ENCODE results near the gene SYNM. TPM values are rescaled to one million over a fixed set of nuclear protein-coding genes. Genes with fewer than 3 reads are reported as not detected.
A peak's percentile ranks its signal among the peaks of the same experiment; 100 is the strongest.

Gene SYNM
- polyA plus RNA-seq, 10 donors = 24.1 to 83.1 (median 64.2) TPM

DNA sequence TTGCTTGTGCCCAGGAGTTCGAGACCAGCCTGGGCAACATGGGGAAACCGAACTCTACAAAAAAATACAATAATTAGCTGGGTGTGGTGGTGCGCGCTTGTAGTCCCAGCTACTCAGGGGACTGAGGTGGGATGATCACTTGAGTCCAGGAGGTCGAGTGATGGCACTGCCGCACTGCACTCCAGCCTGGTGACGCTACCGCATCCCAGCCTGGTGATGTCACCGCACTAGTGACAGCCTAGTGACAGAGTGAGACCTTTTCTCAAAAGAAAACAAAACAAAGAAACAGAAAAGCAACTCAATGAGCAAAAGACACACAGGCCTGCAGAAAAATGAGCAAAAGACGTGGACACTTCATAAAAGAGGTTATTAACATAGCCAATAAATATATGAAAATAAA lies 19.9 kb upstream of the SYNM start:
- no peak for DNase-seq

DNA sequence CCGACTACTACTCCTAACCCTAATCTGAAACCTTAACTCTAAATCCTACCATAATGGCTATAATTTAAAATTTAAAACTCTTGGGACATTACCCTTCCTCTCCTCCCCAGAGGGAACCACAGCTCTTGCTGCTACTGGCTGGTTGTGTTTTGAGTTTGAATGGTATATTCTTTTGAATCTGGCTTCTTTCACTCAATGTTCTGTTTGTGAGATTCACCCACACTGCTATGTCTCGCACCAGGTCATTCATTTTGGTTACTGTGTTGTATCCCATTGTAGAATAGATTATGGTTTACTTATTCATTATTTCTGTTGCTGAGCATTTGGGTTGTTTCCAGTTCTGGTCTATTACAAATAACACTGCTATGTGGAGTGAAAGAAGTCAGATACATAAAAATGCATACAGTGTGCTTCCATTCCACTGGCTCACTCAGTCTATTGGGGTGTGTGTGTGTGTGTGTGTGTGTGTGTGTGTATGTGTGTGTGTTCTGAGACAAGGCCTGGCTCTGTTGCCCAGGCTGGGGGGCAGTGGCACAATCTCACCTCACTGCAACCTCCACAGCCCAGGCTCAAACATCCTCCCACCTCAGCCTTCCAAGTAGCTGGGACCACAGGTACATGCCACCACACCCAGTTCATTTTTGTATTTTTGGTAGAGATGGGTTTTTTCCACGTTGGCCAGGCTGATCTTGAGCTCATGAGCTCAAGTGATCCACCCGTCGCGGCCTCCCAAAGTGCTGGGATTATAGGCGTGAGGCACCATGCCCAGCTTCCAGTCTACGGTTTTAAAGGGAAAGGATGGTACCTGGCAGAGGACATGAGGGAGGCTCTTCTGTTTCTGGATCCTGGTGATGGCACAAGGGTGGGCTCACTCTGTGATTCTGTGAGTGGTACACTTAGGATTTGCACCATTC lies 19.2 kb upstream of the SYNM start:
- peak in 1 of 3 donors; percentile 43 for DNase-seq

DNA sequence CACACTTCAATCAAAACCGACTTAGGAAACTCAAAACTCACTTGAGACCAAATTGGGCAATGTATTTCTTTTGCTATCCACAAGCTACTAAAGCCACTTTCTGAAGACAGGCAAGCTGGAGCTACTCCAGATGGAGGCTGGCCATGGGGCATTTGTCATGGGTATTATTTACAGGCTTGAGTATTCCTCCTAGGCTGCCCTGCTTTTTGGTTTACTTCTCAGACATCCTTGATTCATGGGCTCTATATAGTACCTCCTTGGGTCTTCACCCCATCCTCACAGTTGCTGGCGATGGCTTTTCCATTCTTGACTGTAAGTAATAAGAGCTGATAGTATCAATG lies 18.6 kb upstream of the SYNM start:
- no peak for DNase-seq

DNA sequence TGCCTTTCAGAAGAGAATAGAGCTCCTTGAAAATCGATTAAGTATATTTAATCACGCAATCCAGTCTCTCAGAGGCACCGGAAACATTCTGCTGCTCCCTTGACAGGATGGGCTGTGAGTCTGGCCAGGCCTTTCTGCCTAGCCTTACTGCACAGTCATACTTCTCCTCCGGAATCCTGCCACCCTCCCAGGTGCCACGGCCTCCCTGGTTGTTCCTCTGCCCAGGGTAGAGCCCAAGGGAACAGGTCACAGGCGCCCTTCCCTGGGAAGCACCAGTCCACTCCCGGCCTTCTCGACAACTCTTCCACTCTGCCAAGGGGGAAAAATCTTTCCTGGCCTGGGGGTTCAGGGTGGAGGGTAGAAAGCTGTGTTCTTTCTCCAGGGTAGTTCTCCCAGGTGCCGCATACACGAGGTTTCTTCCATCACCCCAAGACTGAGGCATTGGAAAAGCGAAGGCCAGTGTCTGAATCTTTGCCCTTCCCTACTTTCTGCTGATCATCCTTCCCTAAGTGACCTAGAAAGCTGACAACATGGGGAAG lies 17.4 kb upstream of the SYNM start:
- DNase-seq = no peak

DNA sequence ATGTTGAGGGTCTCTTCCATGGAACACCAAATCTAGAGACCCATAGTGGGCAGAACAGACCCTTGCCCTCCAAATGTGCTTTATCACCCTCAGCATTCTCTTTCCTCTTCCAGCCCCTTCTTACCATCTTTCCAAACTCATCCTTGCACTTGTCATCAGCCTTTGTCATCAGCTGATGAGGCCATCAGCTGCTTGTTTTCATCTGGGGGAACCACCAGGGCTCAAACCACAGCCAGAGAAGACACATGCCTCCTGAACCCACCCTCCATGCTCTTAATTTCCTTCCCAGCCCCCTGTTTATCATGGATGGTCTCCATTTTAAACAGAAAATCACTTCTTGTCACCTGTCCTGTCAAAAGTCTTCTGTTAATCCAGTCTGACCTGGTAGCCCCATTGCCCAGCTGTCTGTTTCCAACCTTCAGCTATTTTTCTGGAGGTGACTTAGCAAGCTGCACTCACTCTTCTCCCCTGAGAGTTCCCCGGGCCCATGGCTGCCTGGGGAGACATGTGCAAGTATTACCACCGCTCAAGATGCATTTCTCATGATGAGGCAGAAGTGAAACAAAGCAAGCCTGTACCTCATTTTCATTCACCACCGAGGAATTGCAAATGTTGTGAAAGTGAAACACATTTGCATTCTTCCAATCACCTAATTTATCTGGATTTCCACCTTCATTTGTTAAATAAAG lies 14.7 kb upstream of the SYNM start:
- DNase-seq = no peak

DNA sequence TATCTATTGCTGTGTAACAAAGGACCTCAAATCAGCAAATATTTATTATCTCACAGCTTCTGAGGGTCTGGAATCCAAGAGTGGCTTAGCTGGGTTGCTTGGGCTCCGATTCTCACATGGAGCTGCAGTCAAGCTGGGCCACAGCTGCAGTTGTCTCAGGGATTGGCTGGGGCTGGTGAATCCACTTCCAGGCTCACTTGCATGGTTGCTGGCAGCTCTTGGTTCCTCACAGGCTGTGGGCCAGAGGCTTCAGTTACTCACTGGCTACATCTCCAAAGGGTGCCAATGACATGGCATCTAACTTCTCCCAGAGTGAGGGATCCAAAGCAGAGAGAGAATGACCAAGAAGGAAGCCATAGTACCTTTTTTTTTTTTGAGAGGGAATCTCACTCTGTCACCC lies 13.9 kb upstream of the SYNM start:
- no peak for DNase-seq

DNA sequence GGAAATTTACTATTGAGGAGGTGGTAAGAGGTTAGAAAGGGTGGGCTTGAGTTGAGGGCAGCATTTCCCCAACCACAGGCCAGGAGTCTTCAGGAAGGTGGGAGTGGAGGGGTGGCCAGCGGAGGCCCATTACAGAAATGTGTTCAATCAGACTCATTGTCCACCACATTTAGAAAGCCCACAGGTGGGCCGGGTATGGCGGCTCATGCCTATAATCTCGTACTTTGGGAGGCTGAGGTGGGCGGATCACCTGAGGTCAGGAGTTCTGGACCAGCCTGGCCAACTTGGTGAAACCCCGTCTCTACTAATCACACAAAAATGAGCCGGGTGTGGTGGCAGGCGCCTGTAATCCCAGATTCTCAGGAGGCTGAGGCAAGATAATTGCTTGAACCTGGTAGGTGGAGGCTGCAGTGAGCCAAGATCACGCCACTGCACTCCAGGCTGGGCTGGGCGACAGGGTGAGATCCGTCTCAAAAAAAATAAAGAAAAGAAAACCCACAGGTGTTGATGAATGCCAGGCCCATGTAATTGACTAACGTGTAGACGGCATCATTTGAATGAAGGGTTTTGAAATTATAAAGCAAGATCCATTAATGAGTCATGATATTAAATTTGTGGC lies 12.2 kb upstream of the SYNM start:
- DNase-seq = no peak

DNA sequence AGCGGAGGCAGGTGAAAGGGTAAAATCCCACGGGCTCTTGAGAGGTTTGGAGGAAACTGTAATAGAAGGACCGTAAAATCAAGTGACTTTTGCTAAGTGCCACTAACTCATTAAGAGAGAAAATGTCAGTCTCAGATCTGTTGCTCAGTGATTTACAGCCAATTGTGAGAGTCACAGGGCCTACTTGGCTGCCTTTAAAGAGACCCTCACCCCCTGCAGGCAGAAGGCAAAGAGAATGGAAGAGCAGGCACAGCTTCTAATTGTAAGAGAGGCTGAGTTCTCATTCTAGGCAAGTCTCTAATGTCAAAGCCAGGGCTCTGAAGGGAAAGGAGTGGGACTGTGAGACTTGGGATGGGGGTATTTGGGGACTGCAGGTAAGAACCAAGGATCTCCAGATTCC lies 9.3 kb upstream of the SYNM start:
- DNase-seq = no peak

DNA sequence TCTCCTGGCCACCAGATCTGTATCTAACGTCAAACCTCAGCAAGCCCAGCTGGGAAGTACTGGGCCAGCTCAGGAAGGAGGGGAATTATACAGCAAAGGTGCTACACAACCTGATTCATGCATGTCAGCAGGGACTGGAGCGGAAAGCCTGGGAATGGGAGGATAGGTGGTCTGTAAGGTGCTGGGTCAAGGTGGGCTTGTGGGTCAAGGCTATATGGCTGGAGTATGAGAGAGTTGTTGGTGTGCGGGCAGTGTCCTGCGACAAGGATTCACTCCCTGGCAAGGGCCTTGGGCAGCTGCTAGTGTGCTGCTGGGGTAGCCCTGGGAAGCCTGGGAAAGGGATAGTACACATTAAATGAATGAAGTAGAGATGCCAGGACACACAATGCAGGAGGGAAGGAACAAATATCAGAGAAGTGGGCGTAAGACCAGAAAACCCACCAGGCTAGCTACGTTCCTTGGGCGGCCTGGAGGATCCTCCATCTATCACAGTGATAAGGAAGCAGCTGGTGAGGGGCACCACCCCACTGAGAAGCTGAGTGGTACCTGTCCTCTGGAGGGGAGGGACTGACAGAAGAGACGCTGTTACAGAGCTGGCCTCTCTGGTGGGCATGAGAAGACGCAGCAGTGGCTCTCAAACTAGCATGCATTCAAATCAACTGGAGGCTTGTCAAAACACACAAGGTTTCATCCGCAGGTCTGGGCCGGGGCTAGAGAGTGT lies 8.5 kb upstream of the SYNM start:
- DNase-seq = no peak

DNA sequence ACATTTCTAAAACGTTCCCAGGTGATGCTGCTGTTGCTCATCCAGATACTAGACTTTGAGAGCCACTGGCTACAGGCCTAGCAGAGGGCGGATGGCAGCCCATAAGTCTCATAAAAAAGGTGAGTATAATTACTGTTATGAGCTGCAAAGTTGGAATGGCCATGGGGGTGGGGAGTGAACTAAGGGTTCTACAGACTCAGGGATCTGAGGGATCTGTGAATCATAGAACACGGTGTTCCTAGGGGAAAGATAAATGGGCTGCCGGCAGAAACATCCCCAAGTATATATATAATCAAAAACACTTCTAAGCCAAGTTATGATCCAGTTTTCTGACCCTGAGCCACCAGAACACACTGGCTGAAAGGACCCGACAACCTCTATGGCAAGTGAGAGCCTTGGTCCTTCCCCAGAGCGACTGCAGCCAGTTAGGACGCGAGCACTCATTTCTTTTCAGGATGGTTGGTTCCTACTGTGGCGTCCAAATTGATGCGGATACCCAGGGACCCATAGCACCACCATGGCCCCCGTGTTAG lies 7.9 kb upstream of the SYNM start:
- no peak for DNase-seq

DNA sequence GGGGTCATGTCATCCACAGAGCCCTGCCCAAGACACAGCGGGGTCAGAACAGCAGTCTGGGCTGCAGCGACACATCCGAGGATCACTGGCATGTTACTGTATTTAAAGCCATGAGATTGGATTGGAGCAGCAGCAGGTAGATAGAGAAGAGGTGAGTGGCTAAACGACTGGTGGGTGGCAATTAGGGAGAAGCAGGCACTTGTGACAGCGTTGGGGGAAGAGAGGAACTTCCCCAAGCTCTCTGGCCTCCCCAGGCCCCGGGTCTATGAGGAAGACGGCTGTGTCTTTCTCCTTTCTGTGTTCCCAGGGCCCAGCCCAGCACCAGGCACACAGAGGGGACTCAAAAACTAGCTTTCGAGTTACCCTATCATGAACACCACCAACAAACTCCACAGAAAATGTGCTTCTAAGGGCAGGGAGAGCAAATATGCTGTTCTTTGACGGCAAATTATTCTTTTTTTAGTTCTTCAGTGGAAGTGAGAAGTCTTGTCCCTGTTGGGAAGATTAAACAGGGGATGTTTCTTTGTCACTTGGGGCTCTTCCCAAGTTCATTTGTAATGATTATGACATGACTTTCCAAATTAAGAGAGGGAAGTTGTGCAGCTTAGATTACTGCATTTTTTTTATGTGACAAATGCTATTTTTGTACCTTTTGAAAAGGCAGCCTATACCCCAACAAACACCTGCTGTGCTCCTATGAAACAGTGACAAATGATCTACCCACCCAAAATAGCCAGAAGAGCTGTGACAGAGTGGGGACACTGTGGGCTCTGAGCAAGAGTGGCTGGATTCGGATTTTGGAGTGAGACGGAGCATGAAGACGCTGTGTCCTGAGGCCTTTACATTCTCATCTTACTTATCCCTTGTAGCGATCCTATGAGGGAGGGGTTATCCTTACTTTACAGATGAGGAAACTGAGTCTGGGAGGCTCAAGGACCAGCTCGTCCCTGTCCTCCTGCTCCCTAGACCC lies 7.2 kb upstream of the SYNM start:
- DNase-seq = no peak

DNA sequence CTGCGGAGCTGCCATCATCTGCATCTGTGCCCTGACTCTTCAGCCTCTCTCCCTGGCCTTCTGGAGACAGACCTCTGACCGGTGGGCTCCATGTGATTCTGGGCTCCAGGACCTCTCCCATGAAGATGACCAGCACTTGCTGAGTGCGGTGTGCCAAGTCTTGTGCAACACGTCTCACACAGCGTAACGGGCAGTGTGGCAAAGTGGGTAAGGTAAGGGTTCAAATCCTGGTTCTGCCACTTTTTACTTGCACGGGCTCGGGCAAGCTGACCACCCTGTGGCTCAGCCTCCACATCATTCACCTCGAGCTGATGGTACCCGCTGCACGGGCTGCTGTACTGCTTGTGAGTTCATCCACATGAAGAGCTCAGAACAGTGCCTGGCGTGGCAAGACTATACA lies 6.5 kb upstream of the SYNM start:
- DNase-seq = no peak

DNA sequence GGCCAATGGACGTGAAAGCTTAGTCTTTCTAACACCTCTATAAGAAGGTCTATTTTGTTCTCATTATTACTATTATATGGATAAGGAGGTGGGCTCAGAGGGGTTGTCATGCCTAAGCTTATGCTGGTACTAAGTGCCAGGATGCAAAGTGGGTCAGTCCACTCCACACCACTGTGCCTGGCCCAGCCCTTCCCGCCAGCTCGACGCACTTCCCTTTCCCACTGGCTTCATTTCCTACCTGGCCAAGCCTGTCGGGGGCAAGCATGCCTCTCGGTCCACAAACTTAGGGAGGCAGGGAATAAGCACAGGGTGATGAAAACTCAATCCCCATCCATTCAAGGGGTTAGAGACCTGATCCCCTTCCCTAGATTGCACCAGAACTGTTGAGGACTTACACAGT lies 5.9 kb upstream of the SYNM start:
- DNase-seq = no peak

DNA sequence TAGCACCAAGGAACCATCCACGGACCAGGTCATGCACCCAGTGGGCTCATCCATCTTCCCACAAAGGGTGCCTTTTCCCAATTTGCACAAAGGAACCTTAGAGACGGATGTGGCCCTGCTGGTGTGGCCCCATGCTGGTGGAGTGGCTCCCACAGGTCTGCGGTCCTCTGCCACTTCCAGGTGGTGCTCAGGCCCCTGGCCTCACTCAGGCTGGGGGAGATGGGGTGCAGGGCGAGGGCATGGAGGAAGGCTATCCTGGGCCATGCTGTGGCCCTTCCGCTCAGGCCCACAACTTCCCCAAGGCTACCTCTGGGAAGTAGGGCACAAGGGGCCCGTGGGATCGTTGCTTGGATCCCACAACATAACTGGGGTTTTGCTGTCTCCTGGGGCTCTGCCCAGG lies 5.2 kb upstream of the SYNM start:
- DNase-seq = no peak

DNA sequence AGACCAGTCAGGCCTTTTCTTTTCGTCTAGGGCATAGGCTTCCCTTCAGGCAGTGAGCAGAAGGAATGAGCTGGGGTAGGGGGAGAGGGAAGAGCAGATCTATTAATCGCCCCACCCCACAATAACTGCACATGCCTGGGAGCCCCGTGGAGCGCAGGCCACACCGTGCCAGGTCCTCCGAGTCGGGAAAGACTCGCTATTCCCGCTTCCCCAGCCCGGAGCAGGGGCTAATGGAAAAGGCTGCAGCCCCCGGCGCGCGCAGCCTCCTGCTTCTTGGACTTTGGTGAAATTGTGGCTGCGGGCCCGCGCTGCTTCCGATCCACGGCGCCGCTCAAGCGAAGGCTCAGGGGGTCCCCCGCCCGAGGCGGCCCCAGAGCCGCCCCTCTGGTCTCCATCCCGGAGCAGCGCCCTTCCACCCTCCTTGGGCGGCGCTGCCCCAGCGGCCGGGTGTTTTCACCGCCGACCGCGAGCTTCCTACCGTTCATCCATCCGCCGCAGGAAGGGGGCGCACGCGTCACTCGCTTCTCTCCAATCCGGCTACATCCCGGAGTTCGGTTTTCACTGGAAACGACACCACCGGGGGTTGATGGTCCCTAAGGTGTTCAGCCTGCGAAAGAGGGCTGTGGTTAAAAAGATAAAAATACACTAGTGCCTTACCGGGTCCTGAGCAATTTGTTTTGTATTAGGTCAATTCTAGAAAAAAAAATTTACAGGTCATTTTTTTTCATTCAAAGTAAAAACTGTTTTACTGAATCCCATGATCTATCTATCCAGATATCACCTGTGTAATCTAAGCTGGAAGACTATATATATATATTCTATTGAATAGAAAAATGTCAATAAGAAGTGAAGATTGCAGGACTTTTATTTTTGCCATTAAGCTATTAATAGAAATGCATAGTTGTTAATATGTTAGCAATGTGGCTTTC lies 4.4 kb upstream of the SYNM start:
- DNase-seq = peak; percentile 59 to 88 (median 77)

DNA sequence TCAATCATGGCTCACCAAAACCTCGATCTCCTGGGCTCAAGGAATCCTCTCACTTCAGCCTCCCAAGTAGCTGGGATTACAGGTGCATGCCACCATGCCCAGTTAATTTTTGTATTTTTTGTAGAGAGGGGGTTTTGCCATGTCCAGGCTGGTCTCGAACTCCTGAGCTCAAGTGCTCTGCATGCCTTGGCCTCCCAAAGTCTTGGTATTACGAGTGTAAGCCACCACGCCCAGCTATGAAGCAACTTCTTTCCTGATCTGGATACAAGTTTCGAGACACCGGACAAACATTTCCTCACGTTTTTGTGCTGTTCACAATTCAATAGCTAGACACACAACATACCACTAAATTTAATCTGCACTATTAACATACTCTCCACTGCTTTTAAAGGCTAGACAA lies 3.4 kb upstream of the SYNM start:
- DNase-seq = no peak

DNA sequence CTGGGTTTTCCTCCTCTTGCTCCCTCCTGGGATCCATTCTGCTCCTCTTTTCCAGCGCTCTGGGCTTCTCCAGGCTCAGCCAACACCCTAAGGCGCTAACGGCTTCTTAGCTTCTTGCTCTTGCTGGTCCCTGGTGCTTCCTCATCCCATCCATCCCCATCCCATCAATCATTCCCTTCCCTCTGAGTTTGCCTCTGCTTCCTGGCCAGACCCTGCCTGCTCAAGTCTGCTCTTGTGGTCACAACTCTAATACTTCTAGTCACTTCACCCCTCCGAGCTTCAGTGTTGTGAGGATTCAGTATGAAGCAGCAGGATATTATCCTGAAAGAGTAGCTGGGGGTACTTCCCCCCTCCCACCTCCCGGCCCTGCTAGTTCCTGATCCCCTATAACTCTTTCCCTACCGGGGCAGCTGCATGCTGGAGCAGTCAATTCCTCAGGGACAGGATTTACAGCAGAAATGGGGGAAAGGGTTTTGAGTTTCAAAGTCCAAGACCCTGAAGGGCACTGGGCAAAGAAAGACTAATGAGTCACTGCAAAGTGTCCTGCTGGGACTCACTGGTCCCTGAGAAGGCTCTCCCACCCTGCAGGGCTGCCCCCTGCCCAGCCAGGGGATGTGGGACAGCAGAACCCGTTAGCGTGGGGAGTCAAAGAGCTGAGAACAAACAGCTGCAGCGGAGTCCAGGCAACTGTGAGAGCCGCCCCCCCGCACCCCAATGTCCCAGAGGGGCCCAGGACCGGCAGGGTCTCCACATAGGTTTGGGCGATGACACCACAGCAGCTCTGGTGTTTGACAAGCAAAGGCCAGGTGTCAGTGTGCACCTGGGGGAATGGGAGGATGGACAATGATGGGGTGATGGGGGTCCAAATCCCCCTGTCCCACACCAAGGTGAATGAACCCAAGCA lies 2.3 kb upstream of the SYNM start:
- DNase-seq = no peak

DNA sequence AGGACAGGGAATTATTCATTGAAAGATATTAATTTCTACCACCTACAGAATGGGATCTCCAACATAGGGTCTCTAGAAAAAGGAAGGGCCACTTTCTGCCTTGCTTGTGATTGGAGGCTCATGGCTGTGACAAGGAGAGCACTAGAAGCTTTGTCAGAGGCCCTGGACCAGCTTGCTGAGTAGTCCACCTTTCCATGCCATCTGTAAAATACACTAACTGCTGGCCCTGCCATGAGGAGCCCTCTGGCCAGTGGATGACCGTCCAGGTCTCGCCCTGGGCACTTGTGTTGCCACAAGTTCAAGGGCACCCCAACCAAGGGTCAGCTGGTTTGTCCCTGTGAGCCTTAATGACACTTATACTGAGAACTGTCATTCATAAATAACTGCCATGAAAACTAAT lies 1.6 kb upstream of the SYNM start:
- no peak for DNase-seq
